ENCODE results near the gene VMP1.
A peak's percentile ranks its signal among the peaks of the same experiment; 100 is the strongest.

The VMP1 gene
- total RNA-seq = 147 to 214 reads per million in 2 experiments

DNA sequence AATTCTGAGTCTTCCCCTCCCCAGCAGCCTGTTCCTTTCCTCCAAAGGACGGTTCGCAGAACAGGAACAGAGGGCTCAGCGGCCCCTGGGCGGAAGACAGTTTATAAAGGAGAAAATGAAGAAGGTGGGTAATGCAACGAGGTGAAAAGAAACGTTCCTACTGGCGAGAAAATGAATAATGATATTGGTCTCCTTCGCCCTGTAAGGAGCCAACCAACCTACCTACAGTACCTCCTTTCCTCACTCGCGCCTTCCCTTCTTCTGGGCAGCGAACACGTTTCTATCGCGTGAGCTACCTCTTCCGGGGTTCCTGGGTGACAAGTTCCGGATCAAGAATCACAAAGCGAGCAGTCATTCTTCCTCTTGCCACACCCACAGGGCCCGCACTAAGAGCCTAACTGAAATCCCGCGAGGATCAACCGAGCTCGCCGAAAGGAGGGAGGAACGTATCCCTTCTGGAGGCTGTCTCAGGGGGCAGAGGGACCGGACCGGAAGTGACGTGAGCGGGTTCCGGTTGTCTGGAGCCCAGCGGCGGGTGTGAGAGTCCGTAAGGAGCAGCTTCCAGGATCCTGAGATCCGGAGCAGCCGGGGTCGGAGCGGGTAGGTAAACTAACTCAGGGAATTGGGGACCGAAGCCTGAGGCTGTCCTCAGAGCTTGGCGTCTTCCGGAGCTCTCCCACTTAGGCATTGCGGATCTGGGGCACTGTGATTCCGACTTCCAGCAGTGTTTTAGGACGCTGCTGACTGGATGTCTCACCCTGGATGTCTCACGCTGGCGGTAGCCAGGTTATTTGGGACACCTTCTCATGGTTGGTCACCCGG is at the start of gene VMP1, which contains the start of gene PTRH2:
TSS of gene VMP1 (plus strand) at position 506 of the 822 bp plus-strand sequence. CDS start 23,793 bp downstream, outside the sequence.
TSS of gene PTRH2 (minus strand) at position 282 of the 822 bp plus-strand sequence. CDS start 9,452 bp downstream, outside the sequence.
- DNase-seq (ENCODE audit: low read depth) = peak; percentile 87

DNA sequence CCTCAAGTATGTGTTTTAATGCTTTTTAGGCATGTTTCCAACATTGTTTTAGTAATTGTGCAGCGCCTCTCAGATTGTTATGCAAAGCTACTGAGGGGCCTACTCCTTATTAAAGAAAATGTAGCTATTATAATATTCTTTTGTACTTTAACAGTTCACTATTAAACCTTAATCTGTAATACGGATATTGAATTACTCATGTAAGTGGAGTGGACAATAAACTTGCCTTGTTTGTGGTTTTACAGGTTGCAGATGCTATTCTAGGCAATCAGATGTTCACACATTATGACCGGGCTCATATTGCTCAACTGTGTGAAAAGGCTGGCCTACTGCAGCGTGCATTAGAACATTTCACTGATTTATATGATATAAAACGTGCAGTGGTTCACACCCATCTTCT is 41.2 kb upstream of the VMP1 start:
- DNase-seq (ENCODE audit: low read depth) = no peak

DNA sequence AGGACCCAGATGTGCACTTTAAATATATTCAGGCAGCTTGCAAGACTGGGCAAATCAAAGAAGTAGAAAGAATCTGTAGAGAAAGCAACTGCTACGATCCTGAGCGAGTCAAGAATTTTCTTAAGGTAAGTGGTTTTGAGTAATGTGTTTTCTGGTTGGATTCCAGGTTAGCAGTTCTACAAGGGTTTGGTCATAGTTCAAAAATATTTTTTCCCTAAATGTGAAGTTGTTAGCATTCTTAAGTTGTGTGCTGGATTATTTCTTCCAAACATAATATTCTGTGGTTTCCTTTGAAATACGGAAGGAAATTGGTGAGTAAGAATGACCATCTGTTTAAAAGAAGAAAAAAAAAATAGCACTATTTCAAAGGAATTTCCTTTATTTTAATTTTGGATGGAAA is 38.6 kb upstream of the VMP1 start:
- DNase-seq (ENCODE audit: low read depth) = no peak

DNA sequence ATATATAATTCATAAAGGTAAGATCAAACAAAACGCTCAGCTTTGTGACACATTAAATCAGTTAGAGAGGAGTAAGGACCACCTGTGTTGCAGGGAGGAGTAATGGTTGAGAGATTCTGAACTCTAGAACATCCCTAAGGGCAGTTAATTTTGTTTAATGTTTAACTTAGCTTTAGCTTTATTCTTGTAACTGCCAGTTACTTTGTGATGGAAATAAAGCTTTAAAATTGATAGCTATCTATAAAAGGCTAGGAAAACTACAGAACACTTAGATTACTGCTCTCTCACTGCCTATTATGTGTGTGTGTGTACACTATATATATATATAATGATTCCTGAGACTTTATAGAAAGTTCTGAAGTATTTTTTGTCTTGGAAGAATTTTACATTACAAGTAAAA is 38.0 kb upstream of the VMP1 start:
- no peak for DNase-seq (ENCODE audit: low read depth)

DNA sequence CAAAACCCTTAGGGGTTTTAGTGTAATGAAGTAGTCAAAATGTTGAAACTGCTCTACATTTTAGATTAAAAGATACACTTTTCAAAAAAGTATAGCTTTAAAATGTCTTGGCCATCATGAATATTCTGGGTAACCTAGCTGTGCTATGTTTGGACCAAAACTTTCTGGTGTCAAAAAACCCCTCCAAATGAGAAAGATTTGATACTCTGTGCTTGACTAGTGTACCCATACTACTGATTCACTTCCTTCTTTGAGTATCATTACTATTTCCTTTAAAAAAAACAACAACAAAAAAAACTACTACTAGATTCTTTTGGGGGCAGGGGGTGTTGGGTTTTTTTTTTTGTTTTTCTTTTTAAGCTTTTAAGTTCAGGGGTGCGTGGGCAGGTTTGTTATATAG is 37.5 kb upstream of the VMP1 start:
- DNase-seq (ENCODE audit: low read depth) = no peak

DNA sequence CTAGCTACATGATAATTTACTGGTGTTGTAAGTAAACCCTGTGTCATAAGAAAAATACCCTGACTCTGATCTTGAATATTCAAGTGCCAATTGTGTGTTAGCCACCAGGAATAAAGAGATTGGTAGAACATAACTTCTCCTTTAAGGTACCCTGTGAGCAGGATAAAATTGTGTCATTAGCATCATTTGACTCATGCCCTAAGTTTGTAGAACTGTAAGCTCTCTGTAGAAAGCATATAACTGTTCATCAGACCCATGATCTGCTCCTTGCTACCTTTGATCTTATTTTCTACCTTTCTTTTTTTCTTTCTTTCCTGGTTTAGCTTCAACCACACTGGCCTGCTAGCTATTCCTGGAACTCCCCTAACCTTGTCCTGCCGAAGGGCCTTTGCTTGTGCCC is 36.1 kb upstream of the VMP1 start:
- no peak for DNase-seq (ENCODE audit: low read depth)

DNA sequence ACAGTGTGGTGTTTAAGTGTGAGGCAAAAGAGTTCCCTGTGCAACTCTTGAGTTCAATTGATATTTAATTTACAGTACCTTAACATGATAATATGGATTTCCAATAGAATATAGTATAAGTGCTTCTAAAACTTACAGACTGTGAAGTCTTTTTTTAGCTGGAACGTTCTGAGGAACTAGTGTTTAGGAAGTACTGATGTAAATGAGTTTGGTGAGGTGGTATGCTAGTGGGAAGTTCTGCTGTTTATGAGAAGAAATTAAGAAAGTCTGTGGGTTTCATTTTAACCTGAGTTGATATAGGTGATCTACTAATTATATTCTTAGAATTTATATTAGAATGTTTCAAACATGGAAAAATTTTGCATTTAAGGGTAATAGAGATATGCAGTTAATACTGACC is 32.2 kb upstream of the VMP1 start:
- no peak for DNase-seq (ENCODE audit: low read depth)

DNA sequence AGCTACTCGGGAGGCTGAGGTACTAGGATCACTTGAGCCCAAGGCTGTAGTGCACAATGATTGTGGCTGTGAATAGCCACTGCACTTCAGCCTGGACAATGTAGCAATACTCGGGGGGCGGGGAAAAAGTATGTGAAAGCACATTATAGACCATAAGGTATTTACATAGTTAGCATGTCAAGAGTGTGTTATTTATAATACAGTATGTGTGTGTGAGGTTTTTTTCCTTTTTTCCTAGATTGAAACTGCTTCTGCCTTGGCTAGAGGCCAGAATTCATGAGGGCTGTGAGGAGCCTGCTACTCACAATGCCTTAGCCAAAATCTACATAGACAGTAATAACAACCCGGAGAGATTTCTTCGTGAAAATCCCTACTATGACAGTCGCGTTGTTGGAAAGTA is 30.7 kb upstream of the VMP1 start:
- DNase-seq (ENCODE audit: low read depth) = no peak

DNA sequence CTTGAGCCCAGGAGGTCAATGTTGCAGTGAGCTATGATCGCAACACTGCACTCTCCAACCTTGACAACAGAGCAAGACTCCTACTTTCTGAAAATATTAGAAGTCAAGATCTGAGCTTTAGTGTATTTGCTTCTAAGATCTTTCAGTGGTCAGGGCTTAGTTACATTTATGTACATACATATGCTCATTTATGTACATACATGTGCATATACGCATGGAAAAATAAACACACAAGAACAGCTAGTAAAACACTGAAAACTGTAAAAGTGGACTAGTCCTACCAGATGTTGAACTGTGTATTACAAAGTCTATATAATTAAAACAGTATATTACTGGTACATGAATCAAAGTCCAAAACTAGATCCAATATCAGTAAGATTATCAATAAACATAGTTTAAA is 28.5 kb upstream of the VMP1 start:
- no peak for DNase-seq (ENCODE audit: low read depth)

DNA sequence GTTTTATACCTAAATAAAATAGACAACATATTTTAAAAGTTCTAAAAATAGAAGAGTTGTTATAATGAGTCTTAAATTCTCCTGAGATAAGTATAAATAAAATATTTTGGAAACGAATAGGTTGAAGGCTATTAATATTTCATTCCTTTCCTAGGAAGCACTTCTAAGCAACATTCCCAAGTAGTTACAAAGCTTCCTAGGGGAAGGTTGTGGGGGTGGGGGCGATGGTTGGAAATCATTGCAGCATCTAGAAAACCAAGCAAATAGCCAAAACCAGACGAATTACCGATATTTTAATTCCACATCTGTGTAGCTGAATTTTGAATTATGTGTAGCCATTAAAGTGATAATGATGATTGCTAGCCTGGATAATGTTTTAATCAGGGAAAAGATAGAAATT is 27.1 kb upstream of the VMP1 start:
- no peak for DNase-seq (ENCODE audit: low read depth)

DNA sequence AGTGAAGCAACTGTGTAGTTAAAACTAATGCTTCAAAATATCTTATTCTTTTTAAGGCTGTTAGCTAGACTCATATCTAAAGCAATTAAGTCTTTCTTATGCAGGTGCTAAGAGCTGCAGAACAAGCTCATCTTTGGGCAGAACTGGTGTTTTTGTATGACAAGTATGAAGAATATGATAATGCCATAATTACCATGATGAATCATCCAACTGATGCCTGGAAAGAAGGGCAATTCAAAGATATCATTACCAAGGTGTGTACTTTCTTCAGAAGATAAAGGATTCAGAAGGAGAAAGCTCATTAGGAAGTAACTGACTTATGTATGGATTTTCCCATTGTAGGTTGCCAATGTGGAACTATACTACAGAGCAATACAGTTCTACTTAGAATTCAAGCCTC is 24.2 kb upstream of the VMP1 start:
- no peak for DNase-seq (ENCODE audit: low read depth)

DNA sequence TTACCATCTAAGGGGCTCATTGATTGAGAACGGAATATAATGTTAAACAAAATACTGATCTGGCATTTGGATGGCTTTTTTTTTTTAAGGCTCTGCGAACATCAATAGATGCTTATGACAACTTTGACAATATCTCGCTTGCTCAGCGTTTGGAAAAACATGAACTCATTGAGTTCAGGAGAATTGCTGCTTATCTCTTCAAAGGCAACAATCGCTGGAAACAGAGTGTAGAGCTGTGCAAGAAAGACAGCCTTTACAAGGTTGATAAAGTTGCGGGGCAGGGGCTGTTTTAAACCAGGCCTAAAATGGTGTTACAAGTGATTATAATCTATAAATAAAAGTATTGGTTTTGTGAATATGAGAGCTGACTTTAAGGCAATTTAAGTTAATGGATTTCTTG is 22.5 kb upstream of the VMP1 start:
- no peak for DNase-seq (ENCODE audit: low read depth)

DNA sequence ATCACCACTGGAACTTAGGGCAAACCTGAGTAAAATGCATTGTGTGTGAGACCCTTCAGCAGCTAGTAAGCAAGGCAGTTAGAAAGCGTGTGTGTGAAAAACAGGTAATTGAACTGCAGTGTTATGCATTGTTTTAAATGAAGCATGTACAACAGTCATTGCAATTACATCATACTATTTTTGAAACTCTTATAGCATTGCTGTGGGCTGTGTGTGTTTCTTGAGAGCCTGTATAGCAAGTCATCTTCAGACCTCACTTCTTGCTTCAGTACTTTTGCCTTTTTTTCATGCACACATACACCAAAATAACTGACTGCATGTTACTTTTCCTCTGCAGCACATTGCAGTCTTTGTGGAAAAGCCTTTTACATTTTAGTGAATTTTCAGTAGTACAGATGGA is 19.4 kb upstream of the VMP1 start:
- no peak for DNase-seq (ENCODE audit: low read depth)

DNA sequence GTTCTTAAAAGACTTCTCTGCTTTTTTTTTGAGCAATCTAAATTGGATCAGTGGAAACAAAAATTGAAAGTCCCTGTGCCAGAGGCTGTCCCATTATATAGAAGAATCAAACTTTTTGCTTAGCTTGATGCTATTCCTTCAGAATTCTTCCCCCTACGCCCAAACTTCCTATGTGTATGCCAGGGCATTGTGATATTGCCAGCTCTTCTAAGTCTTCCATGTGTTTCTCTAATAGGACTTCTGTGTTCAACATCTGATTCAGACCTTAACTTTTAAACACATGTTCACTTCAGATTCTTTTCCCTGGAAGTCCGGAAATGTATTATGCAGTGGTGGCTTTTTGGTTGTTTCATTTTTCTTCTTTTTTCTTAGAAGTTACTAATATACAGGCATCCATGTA is 19.0 kb upstream of the VMP1 start:
- DNase-seq (ENCODE audit: low read depth) = no peak

DNA sequence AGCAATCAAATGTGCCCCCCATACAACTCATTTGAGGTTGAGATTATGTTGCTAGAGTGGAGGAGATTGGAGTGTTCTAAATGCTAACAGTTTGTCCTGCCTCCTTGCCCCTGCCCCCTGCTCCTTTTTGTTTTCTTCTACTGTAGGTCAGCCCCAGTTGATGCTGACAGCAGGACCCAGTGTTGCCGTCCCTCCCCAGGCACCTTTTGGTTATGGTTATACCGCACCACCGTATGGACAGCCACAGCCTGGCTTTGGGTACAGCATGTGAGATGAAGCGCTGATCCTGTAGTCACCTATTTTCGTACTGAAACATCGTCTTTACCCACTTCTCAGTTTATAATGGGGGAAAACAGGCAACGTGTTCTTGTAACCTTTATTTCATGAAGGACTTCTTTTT is 13.9 kb upstream of the VMP1 start:
- no peak for DNase-seq (ENCODE audit: low read depth)

DNA sequence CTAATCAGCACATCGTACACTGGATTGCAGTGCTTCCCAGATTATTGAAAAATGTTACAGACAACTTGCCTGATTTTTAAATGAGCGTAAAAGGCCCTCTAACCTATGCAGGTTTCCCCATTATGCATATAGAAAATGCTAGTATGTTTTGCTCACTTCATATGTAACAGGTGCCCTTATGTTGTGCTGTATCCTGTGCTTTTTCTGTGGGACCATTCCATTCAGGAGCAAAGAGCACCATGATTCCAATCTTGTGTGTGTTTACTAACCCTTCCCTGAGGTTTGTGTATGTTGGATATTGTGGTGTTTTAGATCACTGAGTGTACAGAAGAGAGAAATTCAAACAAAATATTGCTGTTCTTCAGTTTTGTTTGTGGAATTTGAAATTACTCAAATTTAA is 13.1 kb upstream of the VMP1 start:
- no peak for DNase-seq (ENCODE audit: low read depth)

DNA sequence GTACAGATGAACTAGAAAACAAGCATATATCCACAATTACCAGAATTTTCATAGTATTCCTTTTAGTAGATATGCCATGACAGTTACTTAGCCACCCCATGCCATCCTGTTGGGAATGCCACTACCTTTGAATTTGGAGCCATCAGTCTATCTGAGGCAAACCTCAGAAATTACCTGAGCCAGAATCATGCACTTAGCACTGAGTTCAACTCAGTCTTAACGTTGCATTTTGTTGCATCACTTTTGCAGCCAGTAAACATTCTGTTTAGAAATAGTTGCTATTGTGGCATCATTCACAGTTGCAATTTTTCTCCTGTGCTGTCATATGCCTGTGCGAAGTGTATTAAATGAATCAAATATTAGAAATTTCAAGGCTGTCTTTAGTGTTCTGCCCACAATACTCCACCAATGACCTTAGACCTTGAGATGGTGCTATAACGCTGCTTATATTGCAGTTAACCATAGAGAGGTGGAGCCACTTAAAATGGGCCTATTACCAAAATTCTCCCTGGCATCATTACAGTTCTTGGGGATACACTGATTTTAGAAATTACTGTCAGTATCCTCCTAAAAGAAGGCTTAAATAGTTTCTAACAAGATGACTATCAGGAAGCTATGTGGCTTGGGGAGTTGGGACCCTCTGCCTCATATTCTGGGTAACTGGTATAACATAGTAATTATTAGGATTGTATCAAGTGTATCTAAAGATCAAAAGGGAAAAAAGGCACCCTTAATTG is 11.3 kb upstream of the VMP1 start:
- no peak for DNase-seq (ENCODE audit: low read depth)

DNA sequence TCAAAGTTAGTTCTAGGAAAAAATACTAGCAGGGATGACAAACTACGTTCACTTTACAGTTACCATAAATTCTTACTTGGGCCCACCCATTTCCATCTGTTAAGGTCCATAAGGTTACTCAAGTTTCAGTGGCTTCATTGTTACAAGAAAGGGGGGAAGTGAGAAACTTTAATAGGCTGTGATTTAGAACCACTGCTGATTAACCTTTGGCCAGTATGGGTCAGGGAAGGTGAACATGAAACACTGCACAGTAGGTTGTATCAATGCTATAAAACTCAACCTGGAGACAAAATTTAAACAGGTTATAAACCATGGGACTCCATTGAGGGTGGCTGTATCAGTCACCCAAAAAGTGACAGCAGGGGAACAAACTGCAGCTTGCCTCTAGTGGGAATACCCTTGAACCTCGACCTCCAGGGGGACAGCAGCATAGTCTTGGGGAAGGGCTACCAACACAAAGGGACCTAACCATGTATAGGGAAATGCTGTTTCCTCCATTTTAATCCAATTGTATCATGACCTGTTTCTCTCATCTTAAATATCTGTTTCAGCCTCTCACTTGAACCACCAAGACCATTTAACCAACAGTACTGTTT is 10.7 kb upstream of the VMP1 start:
- no peak for DNase-seq (ENCODE audit: low read depth)

DNA sequence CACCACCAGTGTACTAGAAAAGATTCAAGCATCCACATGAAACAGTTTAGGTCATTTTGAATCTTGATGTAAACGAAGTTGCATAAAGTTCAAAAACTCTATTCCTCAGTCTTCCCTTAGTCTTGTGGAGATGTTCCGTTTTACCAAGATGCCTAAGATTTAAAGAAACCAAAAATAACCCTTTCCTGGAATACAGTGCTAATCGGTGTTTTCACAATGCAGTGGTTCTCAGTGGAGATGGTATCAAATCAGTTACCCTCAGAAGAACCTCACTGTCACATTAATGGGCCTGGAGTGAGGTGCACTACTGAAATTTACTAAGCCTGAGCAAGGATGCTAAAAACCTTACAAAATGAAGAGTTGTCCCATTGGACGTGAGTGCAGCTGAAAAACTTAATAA is 9.3 kb upstream of the VMP1 start:
- no peak for DNase-seq (ENCODE audit: low read depth)

DNA sequence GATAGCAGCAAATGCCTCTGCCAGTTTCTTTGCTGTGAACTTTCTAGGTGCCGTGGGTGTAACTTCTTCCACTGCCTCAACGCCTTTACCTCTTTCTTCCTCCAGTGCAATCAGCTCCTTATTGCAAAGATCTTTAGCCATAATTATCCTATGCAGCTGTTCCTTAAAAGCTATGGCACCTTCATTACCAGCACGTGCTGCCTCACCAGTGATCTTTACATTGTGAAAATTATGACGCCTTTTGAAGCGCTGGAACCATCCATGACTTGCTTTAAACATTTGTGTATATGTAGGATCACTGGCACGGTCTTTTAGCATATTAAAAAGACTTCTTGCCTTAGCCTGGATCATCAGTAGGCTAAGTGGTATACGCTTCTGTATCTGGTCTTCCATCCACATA is 8.2 kb upstream of the VMP1 start:
- no peak for DNase-seq (ENCODE audit: low read depth)

DNA sequence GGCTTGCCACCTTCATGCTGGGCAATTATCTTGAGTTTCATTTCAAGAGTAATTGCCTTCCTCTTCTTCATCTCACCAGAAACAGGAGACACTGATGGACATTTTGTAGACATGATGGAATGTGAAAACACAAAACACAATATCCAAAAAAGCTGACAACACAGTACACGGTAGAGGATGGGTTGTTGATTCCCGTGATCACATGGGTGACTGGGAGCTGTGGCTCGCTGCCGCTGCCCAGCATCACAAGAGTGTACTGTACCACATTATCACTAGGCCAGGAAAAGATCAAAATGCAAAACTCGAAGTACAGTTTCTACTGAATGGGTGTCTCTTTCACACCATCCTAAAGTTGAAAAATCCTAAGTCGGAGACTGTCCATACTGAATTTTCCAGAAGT is 7.7 kb upstream of the VMP1 start:
- DNase-seq (ENCODE audit: low read depth) = no peak

DNA sequence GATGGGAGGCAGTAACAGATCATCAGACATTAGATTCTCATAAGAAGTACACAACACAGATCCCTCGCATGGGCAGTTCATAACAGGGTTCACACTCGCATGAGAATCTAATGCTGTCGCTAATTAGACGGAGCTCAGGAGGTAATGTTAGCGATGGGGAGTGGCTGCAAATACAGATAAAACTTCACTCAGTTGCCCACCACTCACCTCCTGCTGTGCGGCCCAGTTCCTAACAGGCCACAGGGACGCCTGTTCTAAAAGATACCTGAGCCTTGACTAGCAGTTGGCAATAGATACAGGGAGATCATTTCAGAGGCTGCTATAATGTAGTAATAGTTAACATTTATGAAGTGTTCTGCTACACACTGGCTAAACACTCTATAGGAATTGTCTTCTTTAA is 5.2 kb upstream of the VMP1 start:
- DNase-seq (ENCODE audit: low read depth) = no peak

DNA sequence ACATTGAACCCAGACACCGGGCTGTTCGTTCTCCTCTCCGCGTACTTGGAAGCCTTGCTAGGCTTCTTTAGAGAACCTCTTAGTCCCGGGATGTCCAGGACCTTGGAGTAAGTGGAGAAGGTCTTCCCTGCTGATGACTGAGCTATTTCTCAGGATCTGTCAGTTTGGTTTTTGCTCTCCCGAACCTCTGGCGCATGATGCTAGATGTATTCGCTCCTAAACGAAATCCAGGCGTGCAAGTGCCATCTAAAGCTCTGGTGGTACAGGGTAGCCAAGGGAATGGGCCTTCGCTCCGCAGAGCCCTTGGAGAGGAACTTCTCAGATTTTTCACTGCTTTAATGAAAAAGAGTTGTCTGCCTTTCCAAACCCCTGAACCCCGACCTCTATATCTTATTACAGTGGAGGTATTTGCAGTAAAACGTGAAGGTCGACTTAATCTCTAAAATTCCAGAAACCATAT is 547 bp downstream of the VMP1 start:
- DNase-seq (ENCODE audit: low read depth) = no peak

All from T follicular helper cell (primary cell).